Measurements from ENCODE around the gene AEBP1. TPM values are rescaled to one million over a fixed set of nuclear protein-coding genes. Genes with fewer than 3 reads are reported as not detected.

AEBP1 gene
- total and polyA plus RNA-seq, 9 of the 15 experiments (the other 6 are each of a cell fraction or from before 2014, with no cell fraction given): 0.03 to 0.78 (median 0.30) TPM; not detected in 2

DNA sequence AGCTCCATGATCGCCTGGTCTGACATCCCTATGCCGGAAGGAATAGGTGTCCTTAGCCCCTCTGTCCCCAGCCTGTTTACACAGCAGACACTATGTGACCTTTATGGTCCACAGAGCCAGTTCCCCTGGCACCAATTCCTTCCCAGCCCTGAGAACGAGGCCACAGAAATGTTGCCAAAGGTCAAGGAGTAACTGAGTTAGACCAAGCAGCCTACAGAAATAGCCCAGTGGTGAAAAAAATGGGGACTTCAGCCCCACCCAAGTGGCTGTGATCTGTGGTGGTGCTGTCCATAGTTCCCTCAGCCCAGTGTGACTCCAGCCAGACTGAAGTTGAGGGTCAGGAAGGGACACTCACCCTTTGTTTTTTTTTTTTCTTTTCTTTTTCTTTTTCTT, 41.2 kb upstream of the AEBP1 start:
- CTCF ChIA-PET (ENCODE audit: low intra/inter-chr PET ratio): no interaction called here
- no peaks in the 10 kb centered on the region for H3K9me1 ChIP-seq (ENCODE audit: control insufficient read depth, insufficient read depth, low read length)
- ATAC-seq (no peak), DNase-seq (ENCODE audit: extremely low read depth in 1 of 4, low spot score in 3 of 4) (no peak), FAIRE-seq (no peak)
- H3K27me3 ChIP-seq (ENCODE audit: control insufficient read depth in 2 of 2, insufficient read depth in 2 of 2, low read length in 2 of 2): peaks cover 0 to 10% of the 10 kb centered on the region in 2 experiments; a peak in 2 of 5 replicates
- in situ Hi-C loops (cut with MboI): no loop called here
- POLR2A ChIA-PET: interaction anchor here (0.7 to 0.8 kb wide), 2 partner anchors 15 to 39 kb away, joined by 3 to 4 read pairs; no protein-coding TSS in a partner anchor
- no peaks in the 10 kb centered on the region for H3K79me2 ChIP-seq (ENCODE audit: control insufficient read depth, insufficient read depth, low read length)
- no peak overlapping the region for H2AFZ ChIP-seq (ENCODE audit: low read depth, low read length)
- no peak for TF ChIP-seq MED1 (CRISPR knock-in tag; IDR thresholded peaks at IDR 0.05; ENCODE audit: borderline replicate concordance)
- peak; percentile 57; the same call in 1 of the 2 replicates for TF ChIP-seq POLR2AphosphoS2 (IDR thresholded peaks at IDR 0.05; ENCODE audit: low read length)
- H3K4me2 ChIP-seq (ENCODE audit: insufficient read depth, low read length): no peak overlapping the region
- H3K36me3 ChIP-seq (ENCODE audit: control insufficient read depth, insufficient read depth, low read length): peaks cover 40% of the 10 kb centered on the region; the same call in 2 of the 3 replicates
- H3K9ac ChIP-seq (ENCODE audit: insufficient read depth in 1 of 2, low read depth in 2 of 2, low read length in 2 of 2): peak overlapping the region in 1 of 2 experiments; percentile 64; a peak in 1 of 4 replicates
- H4K20me1 ChIP-seq (replicated peaks; ENCODE audit: control insufficient read depth, insufficient read depth, low read length): peaks cover 12% of the 10 kb centered on the region; the same call in 1 of the 2 replicates
- intact Hi-C loops (cut with micrococcal nuclease): no loop called here
- H3K9me3 ChIP-seq (replicated peaks; ENCODE audit: control insufficient read depth, insufficient read depth, low read depth, low read length): no peaks in the 10 kb centered on the region
- peaks cover 3 to 38% of the 10 kb centered on the region in 2 experiments; a peak in 3 of 5 replicates for H3K4me1 ChIP-seq (replicated peaks in 1 of 2; ENCODE audit: control insufficient read depth in 2 of 2, insufficient read depth in 2 of 2, low read length in 2 of 2)
- 50% methylated on average over 3 of the region's 3 CpGs for WGBS (ENCODE audit: insufficient coverage, low coverage, missing lambda C conversion rate)
- H3K27ac ChIP-seq (ENCODE audit: extremely low read depth, low read depth, low read length): no peak overlapping the region
- H3K4me3 ChIP-seq: no peak overlapping the region
- BruUV-seq (replicated peaks): no TSS peak

DNA sequence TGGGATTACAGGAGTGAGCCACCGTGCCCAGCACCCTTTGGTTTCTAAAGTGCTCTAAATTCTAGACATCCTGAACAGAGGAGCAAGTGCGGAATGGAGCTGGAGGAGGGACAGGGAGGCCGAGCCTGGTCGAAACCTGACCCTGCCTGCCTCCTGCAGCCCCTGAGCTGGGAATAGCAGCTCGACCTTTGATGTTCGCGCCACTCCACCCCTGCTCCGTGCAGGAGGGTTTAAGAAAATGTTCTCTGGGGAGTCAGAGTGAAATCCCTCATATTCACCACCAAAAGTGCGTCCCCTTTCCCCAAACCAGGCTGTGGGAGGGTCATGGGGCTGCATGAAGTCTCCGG, 40.6 kb upstream of the AEBP1 start:
- Histone ChIP-seq H3K9me1 (ENCODE audit: control insufficient read depth, insufficient read depth, low read length) (no peaks in the 10 kb centered on the region), H2AFZ (ENCODE audit: low read depth, low read length) (no peak overlapping the region), H3K4me2 (ENCODE audit: insufficient read depth, low read length) (no peak overlapping the region), H3K79me2 (ENCODE audit: control insufficient read depth, insufficient read depth, low read length) (no peaks in the 10 kb centered on the region), H3K9ac (ENCODE audit: insufficient read depth in 1 of 2, low read depth in 2 of 2, low read length in 2 of 2) (peak overlapping the region in 1 of 2 experiments; percentile 50; a peak in 1 of 4 replicates), H3K27me3 (ENCODE audit: control insufficient read depth in 2 of 2, insufficient read depth in 2 of 2, low read length in 2 of 2) (peaks cover 0 to 14% of the 10 kb centered on the region in 2 experiments; a peak in 2 of 5 replicates), H3K27ac (ENCODE audit: extremely low read depth, low read depth, low read length) (no peak overlapping the region), H3K4me3 (no peak overlapping the region), H3K9me3 (replicated peaks; ENCODE audit: control insufficient read depth, insufficient read depth, low read depth, low read length) (no peaks in the 10 kb centered on the region), H4K20me1 (replicated peaks; ENCODE audit: control insufficient read depth, insufficient read depth, low read length) (peaks cover 12% of the 10 kb centered on the region; the same call in 1 of the 2 replicates), H3K36me3 (ENCODE audit: control insufficient read depth, insufficient read depth, low read length) (peaks cover 34% of the 10 kb centered on the region; the same call in 2 of the 3 replicates), H3K4me1 (replicated peaks in 1 of 2; ENCODE audit: control insufficient read depth in 2 of 2, insufficient read depth in 2 of 2, low read length in 2 of 2) (peaks cover 6 to 36% of the 10 kb centered on the region in 2 experiments; a peak in 3 of 5 replicates)
- no peak for FAIRE-seq
- ChIA-PET POLR2A (interaction anchor here (0.7 to 0.8 kb wide), 2 partner anchors 20 to 38 kb away, joined by 3 read pairs; no protein-coding TSS in a partner anchor), CTCF (ENCODE audit: low intra/inter-chr PET ratio) (no interaction called here)
- intact Hi-C loops (cut with micrococcal nuclease): no loop called here
- no TSS peak for BruUV-seq (replicated peaks)
- WGBS (ENCODE audit: insufficient coverage, low coverage, missing lambda C conversion rate): 40% methylated on average over 10 of the region's 10 CpGs
- no peak for ATAC-seq
- DNase-seq (ENCODE audit: extremely low read depth in 1 of 4, low spot score in 3 of 4): no peak
- in situ Hi-C loops (cut with MboI): no loop called here
- TF ChIP-seq ZNF766 (CRISPR knock-in tag; conservative IDR thresholded peaks at IDR 0.05) (no peak), KDM2B (CRISPR knock-in tag; IDR thresholded peaks at IDR 0.05) (no peak), ELF1 (tag; IDR thresholded peaks at IDR 0.05) (no peak), ZNF586 (CRISPR knock-in tag; conservative IDR thresholded peaks at IDR 0.05) (no peak), CBX1 (IDR thresholded peaks at IDR 0.05; ENCODE audit: low read depth) (no peak), SRSF3 (IDR thresholded peaks at IDR 0.05; ENCODE audit: insufficient read depth, low read length) (no peak), RBM14 (IDR thresholded peaks at IDR 0.05; ENCODE audit: borderline replicate concordance, insufficient read depth, low read depth, low read length) (no peak), NCOA4 (IDR thresholded peaks at IDR 0.05; ENCODE audit: partially characterized antibody) (no peak), POU5F1 (IDR thresholded peaks at IDR 0.05; ENCODE audit: borderline replicate concordance, low read depth, low read length, partially characterized antibody) (no peak)
- TF ChIP-seq, protein P1, sequence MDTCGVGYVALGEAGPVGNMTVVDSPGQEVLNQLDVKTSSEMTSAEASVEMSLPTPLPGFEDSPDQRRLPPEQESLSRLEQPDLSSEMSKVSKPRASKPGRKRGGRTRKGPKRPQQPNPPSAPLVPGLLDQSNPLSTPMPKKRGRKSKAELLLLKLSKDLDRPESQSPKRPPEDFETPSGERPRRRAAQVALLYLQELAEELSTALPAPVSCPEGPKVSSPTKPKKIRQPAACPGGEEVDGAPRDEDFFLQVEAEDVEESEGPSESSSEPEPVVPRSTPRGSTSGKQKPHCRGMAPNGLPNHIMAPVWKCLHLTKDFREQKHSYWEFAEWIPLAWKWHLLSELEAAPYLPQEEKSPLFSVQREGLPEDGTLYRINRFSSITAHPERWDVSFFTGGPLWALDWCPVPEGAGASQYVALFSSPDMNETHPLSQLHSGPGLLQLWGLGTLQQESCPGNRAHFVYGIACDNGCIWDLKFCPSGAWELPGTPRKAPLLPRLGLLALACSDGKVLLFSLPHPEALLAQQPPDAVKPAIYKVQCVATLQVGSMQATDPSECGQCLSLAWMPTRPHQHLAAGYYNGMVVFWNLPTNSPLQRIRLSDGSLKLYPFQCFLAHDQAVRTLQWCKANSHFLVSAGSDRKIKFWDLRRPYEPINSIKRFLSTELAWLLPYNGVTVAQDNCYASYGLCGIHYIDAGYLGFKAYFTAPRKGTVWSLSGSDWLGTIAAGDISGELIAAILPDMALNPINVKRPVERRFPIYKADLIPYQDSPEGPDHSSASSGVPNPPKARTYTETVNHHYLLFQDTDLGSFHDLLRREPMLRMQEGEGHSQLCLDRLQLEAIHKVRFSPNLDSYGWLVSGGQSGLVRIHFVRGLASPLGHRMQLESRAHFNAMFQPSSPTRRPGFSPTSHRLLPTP (IDR thresholded peaks at IDR 0.05; ENCODE audit: borderline replicate concordance, extremely low read depth, insufficient read length): no peak
